Tibial nerve (tissue), 4 donors: ENCODE data around the gene NME3. TPM values are rescaled to one million over a fixed set of nuclear protein-coding genes. Genes with fewer than 3 reads are reported as not detected.

ENCODE experiments used
- DNase-seq, 2 donors: peaks; one replicate each; pipeline ENCODE4 v3.0.0-alpha.2; 2019; ENCODE audit warnings: low spot score in 2 of 2
- H3K27ac ChIP-seq, 4 donors: fragments of 200-600 bp; sonication (generic) in 3 of 4; one replicate each; pipeline ENCODE4 v1.5.1; 2017 to 2019; ENCODE audit warnings: mild to moderate bottlenecking in 1 of 4
- H3K27me3 ChIP-seq, 2 donors: fragments of 200-600 bp; sonication (generic) in 1 of 2; one replicate each; pipeline versions ENCODE4 v1.5.1 to v1.6.0; 2017 to 2019
- H3K36me3 ChIP-seq, 3 donors: fragments of 200-600 bp; sonication (generic); one replicate each; pipeline ENCODE4 v1.5.1; 2018 to 2019
- H3K4me1 ChIP-seq, 4 donors: fragments of 200-600 bp; sonication (generic) in 3 of 4; one replicate each; pipeline ENCODE4 v1.5.1; 2017 to 2019
- H3K4me3 ChIP-seq, 4 donors: fragments of 200-600 bp; sonication (generic) in 3 of 4; one replicate each; pipeline ENCODE4 v1.5.1; 2017 to 2019; ENCODE audit warnings: mild to moderate bottlenecking in 1 of 4, moderate library complexity in 1 of 4
- H3K9me3 ChIP-seq, 4 donors: fragments of 200-600 bp; sonication (generic) in 3 of 4; one replicate each; pipeline ENCODE4 v1.5.1; 2017 to 2019
- EP300 ChIP-seq, 2 donors: sonication (generic); formaldehyde crosslinking; IDR thresholded peaks; one replicate each; pipeline ENCODE4 v1.6.1; 2017; ENCODE audit warnings: antibody characterized with exemption in 2 of 2, mild to moderate bottlenecking in 1 of 2
- POLR2A ChIP-seq, 2 donors: fragments of 450-650 bp; IDR thresholded peaks; one replicate each; pipeline ENCODE4 v1.6.1; 2017; ENCODE audit warnings: antibody characterized with exemption in 2 of 2, mild to moderate bottlenecking in 2 of 2, moderate library complexity in 2 of 2
- whole genome bisulfite sequencing, 2 donors: methylation state at CpG; one replicate each; pipeline ENCODE4 v1.1.5; 2018; 5-methylcytosine and 5-hydroxymethylcytosine counted together
- total RNA-seq, 4 donors: library from RNA; depleted of rRNA; stranded (reverse); fragments of >200 nt; gene quantifications; one replicate each; pipeline ENCODE4 v1.1.0, GENCODE V29; 2016
- TF ChIP-seq, protein P1 (sequence below), 5 experiments: fragments of 200-600 bp in 3 of 5; fragments of 450-650 bp in 2 of 5; sonication (generic) in 3 of 5; IDR thresholded peaks; one replicate each; pipeline ENCODE4 v1.5.1; 2016 to 2019; ENCODE audit warnings: antibody characterized with exemption in 5 of 5, mild to moderate bottlenecking in 3 of 5, moderate library complexity in 2 of 5

Gene NME3
- total RNA-seq, 4 donors from 2014 or later: 113 to 198 (median 128) TPM

DNA sequence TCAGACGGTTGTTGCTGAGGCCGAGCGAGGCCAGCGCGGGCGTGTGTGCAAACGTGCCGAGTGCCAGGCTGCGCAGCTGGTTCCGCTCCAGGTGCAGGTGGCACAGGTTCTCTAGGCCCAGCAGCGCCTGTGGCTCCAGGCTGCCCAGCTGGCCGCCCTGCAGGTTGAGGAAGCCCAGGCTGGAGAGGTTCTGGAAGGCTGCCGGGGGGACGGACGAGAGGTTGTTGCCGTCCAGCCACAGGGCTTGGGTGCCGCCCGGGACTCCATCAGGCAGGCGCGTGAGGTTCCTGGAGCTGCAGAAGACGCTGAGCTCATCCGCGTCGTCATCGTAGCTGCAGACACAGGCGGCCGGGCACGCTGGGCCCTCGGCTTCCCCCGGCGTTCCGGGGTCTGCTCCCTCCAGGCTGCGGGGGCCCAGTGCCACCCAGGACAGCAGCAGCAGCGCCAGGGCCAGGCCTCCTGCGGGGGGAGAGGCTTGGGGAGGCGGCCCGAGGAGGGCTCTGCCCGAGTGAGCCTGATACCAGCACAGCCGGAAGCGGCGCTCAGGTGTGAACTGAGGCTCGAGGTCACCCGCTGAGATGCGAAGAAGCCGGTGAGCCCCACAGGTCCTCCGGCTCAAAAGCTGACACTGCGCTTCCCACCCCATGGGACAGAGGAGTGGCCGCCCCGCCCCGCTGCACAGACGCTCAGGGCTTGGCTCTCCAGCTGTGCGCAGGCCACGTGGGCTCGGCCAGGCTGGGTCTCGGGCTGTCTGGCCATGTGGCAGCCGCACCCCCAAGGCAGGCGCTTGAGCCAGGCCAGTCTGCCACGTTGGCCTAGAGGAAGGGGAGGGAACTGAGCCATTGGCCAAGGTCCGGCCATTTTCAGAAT, 20.8 kb upstream of the NME3 start:
- H3K27me3 ChIP-seq: no peaks in the 10 kb centered on the region
- peaks cover 0 to 68% (median 6%) of the 10 kb centered on the region in 3 donors for H3K36me3 ChIP-seq
- WGBS, 2 donors: 87% methylated on average over 41 to 48 of the region's 59 CpGs
- no peak overlapping the region for H3K4me3 ChIP-seq
- no peak overlapping the region for H3K27ac ChIP-seq
- no peak for DNase-seq
- peaks cover 0 to 1% (median 0%) of the 10 kb centered on the region in 4 donors for H3K9me3 ChIP-seq
- H3K4me1 ChIP-seq: peaks cover 0 to 21% (median 0%) of the 10 kb centered on the region in 4 donors
- no peak for TF ChIP-seq POLR2A (IDR thresholded peaks at IDR 0.05)
- TF ChIP-seq, protein P1, sequence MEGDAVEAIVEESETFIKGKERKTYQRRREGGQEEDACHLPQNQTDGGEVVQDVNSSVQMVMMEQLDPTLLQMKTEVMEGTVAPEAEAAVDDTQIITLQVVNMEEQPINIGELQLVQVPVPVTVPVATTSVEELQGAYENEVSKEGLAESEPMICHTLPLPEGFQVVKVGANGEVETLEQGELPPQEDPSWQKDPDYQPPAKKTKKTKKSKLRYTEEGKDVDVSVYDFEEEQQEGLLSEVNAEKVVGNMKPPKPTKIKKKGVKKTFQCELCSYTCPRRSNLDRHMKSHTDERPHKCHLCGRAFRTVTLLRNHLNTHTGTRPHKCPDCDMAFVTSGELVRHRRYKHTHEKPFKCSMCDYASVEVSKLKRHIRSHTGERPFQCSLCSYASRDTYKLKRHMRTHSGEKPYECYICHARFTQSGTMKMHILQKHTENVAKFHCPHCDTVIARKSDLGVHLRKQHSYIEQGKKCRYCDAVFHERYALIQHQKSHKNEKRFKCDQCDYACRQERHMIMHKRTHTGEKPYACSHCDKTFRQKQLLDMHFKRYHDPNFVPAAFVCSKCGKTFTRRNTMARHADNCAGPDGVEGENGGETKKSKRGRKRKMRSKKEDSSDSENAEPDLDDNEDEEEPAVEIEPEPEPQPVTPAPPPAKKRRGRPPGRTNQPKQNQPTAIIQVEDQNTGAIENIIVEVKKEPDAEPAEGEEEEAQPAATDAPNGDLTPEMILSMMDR (IDR thresholded peaks at IDR 0.05): no peak
- no peak for TF ChIP-seq EP300 (IDR thresholded peaks at IDR 0.05)

DNA sequence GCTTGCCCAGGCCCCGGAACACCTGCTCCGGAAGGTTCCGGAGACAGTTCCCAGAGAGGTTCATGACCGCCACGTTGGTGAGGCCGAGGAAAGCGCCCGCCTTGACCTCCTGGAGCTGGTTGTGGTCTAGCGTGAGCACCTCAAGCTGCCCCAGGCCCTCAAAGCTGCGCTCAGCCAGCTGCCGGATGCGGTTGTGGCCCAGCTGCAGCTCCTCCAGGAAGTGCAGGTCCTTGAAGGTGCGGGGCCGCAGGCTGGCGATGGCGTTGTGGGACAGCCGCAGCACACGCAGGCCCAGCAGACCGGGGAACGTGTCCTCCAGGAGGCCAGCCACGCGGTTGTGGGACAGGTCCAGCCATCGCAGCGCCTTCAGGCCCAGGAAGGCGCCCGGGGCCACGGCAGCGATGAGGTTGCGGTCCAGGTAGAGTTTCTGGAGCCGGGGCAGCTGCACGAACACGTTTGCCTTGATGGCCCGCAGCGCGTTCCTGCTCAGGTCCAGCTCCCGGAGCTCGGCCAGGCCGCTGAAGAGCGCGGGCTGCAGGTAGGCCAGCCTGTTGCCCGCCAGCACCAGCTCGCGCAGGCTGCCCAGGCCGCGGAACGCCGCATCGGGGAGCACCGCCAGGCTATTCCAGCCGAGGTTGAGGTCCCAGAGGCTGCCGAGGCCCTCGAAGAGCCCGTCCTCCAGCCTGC, 20.1 kb upstream of the NME3 start:
- 89 to 94% methylated on average over 11 to 25 of the region's 53 CpGs for WGBS, 2 donors
- DNase-seq: no peak
- Histone ChIP-seq H3K4me3 (no peak overlapping the region), H3K27ac (no peak overlapping the region), H3K9me3 (no peaks in the 10 kb centered on the region), H3K4me1 (peaks cover 0 to 24% (median 0%) of the 10 kb centered on the region in 4 donors), H3K27me3 (no peaks in the 10 kb centered on the region), H3K36me3 (peaks cover 0 to 76% (median 6%) of the 10 kb centered on the region in 3 donors)
- TF ChIP-seq EP300 (IDR thresholded peaks at IDR 0.05) (no peak), POLR2A (IDR thresholded peaks at IDR 0.05) (no peak)
- TF ChIP-seq, protein P1 (IDR thresholded peaks at IDR 0.05): no peak

DNA sequence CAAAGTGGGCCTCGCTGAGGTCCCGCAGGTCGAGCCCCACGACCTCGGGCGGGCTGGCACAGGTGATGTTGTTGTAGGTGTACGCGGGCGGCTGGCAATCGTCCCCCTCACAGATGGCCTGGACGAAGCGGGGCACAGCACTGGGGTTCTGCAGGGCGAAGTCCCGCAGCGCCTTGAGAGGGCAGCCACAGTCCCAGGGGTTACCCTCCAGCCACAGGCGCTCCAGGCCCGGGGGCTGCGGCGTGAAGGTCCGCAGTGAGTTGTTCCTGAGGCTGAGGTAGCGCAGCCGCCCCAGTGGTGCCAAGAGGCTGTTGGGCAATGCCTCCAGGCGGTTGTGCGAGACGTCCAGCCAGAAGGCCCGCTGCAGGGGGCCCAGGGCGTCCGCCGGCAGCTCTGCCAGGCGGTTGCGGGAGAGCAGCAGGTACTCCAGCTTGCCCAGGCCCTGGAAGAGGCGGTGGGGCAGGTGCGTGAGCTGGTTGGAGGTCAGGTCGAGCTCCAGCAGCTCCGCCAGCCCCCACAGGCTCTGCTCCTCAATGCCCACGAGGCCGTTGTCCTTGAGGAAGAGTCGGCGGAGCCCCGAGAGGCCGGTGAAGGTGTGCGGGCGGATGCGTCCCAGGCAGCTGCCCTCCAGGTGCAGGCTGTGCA, 19.4 kb upstream of the NME3 start:
- Histone ChIP-seq H3K27ac (no peak overlapping the region), H3K4me3 (no peak overlapping the region), H3K4me1 (peaks cover 0 to 31% (median 0%) of the 10 kb centered on the region in 4 donors), H3K36me3 (peaks cover 0 to 83% (median 6%) of the 10 kb centered on the region in 3 donors), H3K9me3 (no peaks in the 10 kb centered on the region), H3K27me3 (no peaks in the 10 kb centered on the region)
- DNase-seq: no peak
- TF ChIP-seq EP300 (IDR thresholded peaks at IDR 0.05) (no peak), POLR2A (IDR thresholded peaks at IDR 0.05) (no peak)
- TF ChIP-seq, protein P1 (IDR thresholded peaks at IDR 0.05): no peak
- 86 to 95% methylated on average over 15 to 27 of the region's 44 CpGs for WGBS, 2 donors

DNA sequence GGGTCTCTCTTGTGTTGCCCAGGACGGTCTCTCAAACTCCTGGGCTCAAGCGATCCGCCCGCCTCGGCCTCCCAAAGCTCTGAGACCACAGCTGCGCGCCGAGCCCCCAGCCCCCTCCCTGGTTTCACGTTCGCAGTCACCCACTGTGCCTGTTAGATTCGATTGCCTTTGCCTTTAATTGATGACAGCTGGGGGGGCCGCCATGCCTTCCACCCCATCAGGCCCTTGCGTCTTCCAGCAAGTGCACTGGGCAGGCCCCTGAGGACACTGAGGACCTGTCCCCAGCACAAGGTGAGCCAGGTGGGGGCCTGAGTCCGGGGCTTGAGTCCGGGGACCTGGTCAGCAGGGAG, 18.9 kb upstream of the NME3 start:
- H3K36me3 ChIP-seq: peaks cover 0 to 84% (median 6%) of the 10 kb centered on the region in 3 donors
- no peak for DNase-seq
- TF ChIP-seq, protein P1 (IDR thresholded peaks at IDR 0.05): no peak
- TF ChIP-seq EP300 (IDR thresholded peaks at IDR 0.05) (no peak), POLR2A (IDR thresholded peaks at IDR 0.05) (no peak)

More for the DNA sequence above, 18.9 kb upstream of the NME3 start:
- WGBS, 2 donors: 91 to 93% methylated on average over 13 to 15 of the region's 15 CpGs
- Histone ChIP-seq H3K4me1 (peaks cover 0 to 36% (median 3%) of the 10 kb centered on the region in 4 donors), H3K27ac (no peak overlapping the region), H3K4me3 (no peak overlapping the region), H3K27me3 (no peaks in the 10 kb centered on the region), H3K9me3 (no peaks in the 10 kb centered on the region)
